ENCODE results near the gene MYLK.

The MYLK gene

GRCh38 chr3:123791898-123792297, 92.2 kb downstream of the MYLK start:
- Histone ChIP-seq H2AFZ (ENCODE audit: low read length) (0 out of 2 replicates have a peak overlapping the region, but pooled peaks have one; percentile 36), H3K36me3 (ENCODE audit: insufficient read depth, low read length) (no peaks in the 10 kb centered on the region), H4K20me1 (ENCODE audit: insufficient read depth, low read length, poor library complexity, severe bottlenecking) (no peaks in the 10 kb centered on the region), H3K79me2 (ENCODE audit: insufficient read depth, low read length) (no peaks in the 10 kb centered on the region), H3K4me1 (ENCODE audit: insufficient read depth, low read length, poor library complexity, severe bottlenecking) (peaks cover 32% of the 10 kb centered on the region), H3K9me3 (ENCODE audit: insufficient read depth, low read depth, low read length) (no peaks in the 10 kb centered on the region), H3K4me2 (ENCODE audit: low read depth, low read length, poor library complexity, severe bottlenecking) (no peak overlapping the region), H3F3A (ENCODE audit: low read depth) (no peaks in the 10 kb centered on the region), H3K9ac (ENCODE audit: low read depth, low read length, poor library complexity, severe bottlenecking) (no peak overlapping the region), H3K9me2 (replicated peaks; ENCODE audit: low read depth, low read length) (no peaks in the 10 kb centered on the region), H3K4me3 (ENCODE audit: low read length, poor library complexity, severe bottlenecking) (no peak overlapping the region), H3K27me3 (ENCODE audit: insufficient read depth, low read length, poor library complexity, severe bottlenecking) (no peaks in the 10 kb centered on the region)
- TF ChIP-seq CTCF (conservative IDR thresholded peaks at IDR 0.05; ENCODE audit: low read length): no peak
- TF ChIP-seq EZH2phosphoT487 (IDR thresholded peaks at IDR 0.05; ENCODE audit: borderline replicate concordance): no peak

GRCh38 chr3:123791417-123791816, 92.7 kb downstream of the MYLK start:
- Histone ChIP-seq H3K27me3 (ENCODE audit: insufficient read depth, low read length, poor library complexity, severe bottlenecking) (no peaks in the 10 kb centered on the region), H3K9me3 (ENCODE audit: insufficient read depth, low read depth, low read length) (no peaks in the 10 kb centered on the region), H3K9ac (ENCODE audit: low read depth, low read length, poor library complexity, severe bottlenecking) (no peak overlapping the region), H3K9me2 (replicated peaks; ENCODE audit: low read depth, low read length) (no peaks in the 10 kb centered on the region), H3K79me2 (ENCODE audit: insufficient read depth, low read length) (no peaks in the 10 kb centered on the region), H2AFZ (ENCODE audit: low read length) (no peak overlapping the region), H3K4me3 (ENCODE audit: low read length, poor library complexity, severe bottlenecking) (no peak overlapping the region), H3K4me2 (ENCODE audit: low read depth, low read length, poor library complexity, severe bottlenecking) (no peak overlapping the region), H4K20me1 (ENCODE audit: insufficient read depth, low read length, poor library complexity, severe bottlenecking) (no peaks in the 10 kb centered on the region), H3K4me1 (ENCODE audit: insufficient read depth, low read length, poor library complexity, severe bottlenecking) (peaks cover 32% of the 10 kb centered on the region), H3F3A (ENCODE audit: low read depth) (no peaks in the 10 kb centered on the region), H3K36me3 (ENCODE audit: insufficient read depth, low read length) (no peaks in the 10 kb centered on the region)
- TF ChIP-seq CTCF (conservative IDR thresholded peaks at IDR 0.05; ENCODE audit: low read length) (no peak), EZH2phosphoT487 (IDR thresholded peaks at IDR 0.05; ENCODE audit: borderline replicate concordance) (no peak)

GRCh38 chr3:123791073-123791370, 93.1 kb downstream of the MYLK start:
- H3K79me2 ChIP-seq (ENCODE audit: insufficient read depth, low read length): no peaks in the 10 kb centered on the region
- no peak overlapping the region for H2AFZ ChIP-seq (ENCODE audit: low read length)
- H3K4me2 ChIP-seq (ENCODE audit: low read depth, low read length, poor library complexity, severe bottlenecking): no peak overlapping the region
- H3K9me3 ChIP-seq (ENCODE audit: insufficient read depth, low read depth, low read length): no peaks in the 10 kb centered on the region
- no peak overlapping the region for H3K9ac ChIP-seq (ENCODE audit: low read depth, low read length, poor library complexity, severe bottlenecking)
- no peak for TF ChIP-seq EZH2phosphoT487 (IDR thresholded peaks at IDR 0.05; ENCODE audit: borderline replicate concordance)
- no peak for TF ChIP-seq CTCF (conservative IDR thresholded peaks at IDR 0.05; ENCODE audit: low read length)
- H3K9me2 ChIP-seq (replicated peaks; ENCODE audit: low read depth, low read length): no peaks in the 10 kb centered on the region
- peaks cover 32% of the 10 kb centered on the region for H3K4me1 ChIP-seq (ENCODE audit: insufficient read depth, low read length, poor library complexity, severe bottlenecking)
- no peaks in the 10 kb centered on the region for H3K36me3 ChIP-seq (ENCODE audit: insufficient read depth, low read length)
- H3K4me3 ChIP-seq (ENCODE audit: low read length, poor library complexity, severe bottlenecking): no peak overlapping the region
- H4K20me1 ChIP-seq (ENCODE audit: insufficient read depth, low read length, poor library complexity, severe bottlenecking): no peaks in the 10 kb centered on the region
- no peaks in the 10 kb centered on the region for H3F3A ChIP-seq (ENCODE audit: low read depth)
- no peaks in the 10 kb centered on the region for H3K27me3 ChIP-seq (ENCODE audit: insufficient read depth, low read length, poor library complexity, severe bottlenecking)

Data from Loucy (cell line).